Measurements from ENCODE around the gene TWF1. TPM values are rescaled to one million over a fixed set of nuclear protein-coding genes. Genes with fewer than 3 reads are reported as not detected.

The TWF1 gene
- total and polyA plus RNA-seq, 8 donors: 26.3 to 51.3 (median 34.8) TPM

GRCh38 chr12:43842259-43842658 is 36.1 kb upstream of the TWF1 start:
- H3K27me3 ChIP-seq: no peaks in the 10 kb centered on the region
- intact Hi-C loops (cut with DNase I): no loop called here
- no peak for ATAC-seq
- no peaks in the 10 kb centered on the region for H3K9me3 ChIP-seq
- WGBS, 2 donors: 45 to 46% methylated on average over 1 of the region's 1 CpG
- H3K4me1 ChIP-seq: peaks cover 0 to 8% (median 0%) of the 10 kb centered on the region in 3 donors
- no peaks in the 10 kb centered on the region for H3K36me3 ChIP-seq
- H3K4me3 ChIP-seq: no peak overlapping the region
- no peak overlapping the region for H3K27ac ChIP-seq
- FAIRE-seq: no peak
- DNase-seq: no peak
- no peak for TF ChIP-seq CTCF (IDR thresholded peaks at IDR 0.05)

- Histone ChIP-seq H3K4me1 (peaks cover 0 to 12% (median 0%) of the 10 kb centered on the region in 3 donors), H3K27ac (no peak overlapping the region), H3K36me3 (no peaks in the 10 kb centered on the region), H3K4me3 (no peak overlapping the region), H3K27me3 (no peaks in the 10 kb centered on the region), H3K9me3 (no peaks in the 10 kb centered on the region)
- FAIRE-seq (no peak), DNase-seq (no peak), ATAC-seq (no peak)
- 92 to 100% methylated on average over 3 of the region's 3 CpGs for WGBS, 2 donors
- intact Hi-C loops (cut with DNase I): no loop called here
- no peak for TF ChIP-seq CTCF (IDR thresholded peaks at IDR 0.05)
These were observed 35.1 kb upstream of the TWF1 start for GRCh38 chr12:43841253-43841652.

- FAIRE-seq (no peak), ATAC-seq (no peak), DNase-seq (no peak)
- no peak for TF ChIP-seq CTCF (IDR thresholded peaks at IDR 0.05)
- Histone ChIP-seq H3K36me3 (no peaks in the 10 kb centered on the region), H3K27ac (no peak overlapping the region), H3K9me3 (no peaks in the 10 kb centered on the region), H3K27me3 (no peaks in the 10 kb centered on the region), H3K4me3 (no peak overlapping the region), H3K4me1 (peaks cover 0 to 12% (median 0%) of the 10 kb centered on the region in 3 donors)
- intact Hi-C loops (cut with DNase I): no loop called here
- 84 to 85% methylated on average over 4 of the region's 4 CpGs for WGBS, 2 donors
These were observed 34.2 kb upstream of the TWF1 start for GRCh38 chr12:43840338-43840737.

- peaks cover 0 to 12% (median 0%) of the 10 kb centered on the region in 3 donors for H3K4me1 ChIP-seq
- FAIRE-seq (no peak), DNase-seq (peak in 3 of 6 donors; percentile 12 to 29 (median 16)), ATAC-seq (peak; percentile 36 to 76 (median 64))
- H3K36me3 ChIP-seq: no peaks in the 10 kb centered on the region
- no peaks in the 10 kb centered on the region for H3K27me3 ChIP-seq
- no peaks in the 10 kb centered on the region for H3K9me3 ChIP-seq
- peak overlapping the region; percentile 54 to 81 (median 66) for H3K4me3 ChIP-seq
- H3K27ac ChIP-seq: peak overlapping the region; percentile 87 to 96 (median 92)
- intact Hi-C loops (cut with DNase I): no loop called here
- no peak for TF ChIP-seq CTCF (IDR thresholded peaks at IDR 0.05)
- 0 to 2% methylated on average over 8 of the region's 8 CpGs for WGBS, 2 donors
These were observed 30.4 kb upstream of the TWF1 start for GRCh38 chr12:43836475-43836989.

GRCh38 chr12:43835656-43836474 is 29.7 kb upstream of the TWF1 start, which contains the start of gene TMEM117:
TMEM117 (plus strand) TSS chr12:43836081.
- 0% methylated on average over 92 to 103 of the region's 103 CpGs for WGBS, 2 donors
- FAIRE-seq: no peak

More at GRCh38 chr12:43835656-43836474, 29.7 kb upstream of the TWF1 start, which contains the start of gene TMEM117:
- DNase-seq: peak; percentile 74 to 90 (median 79)
- intact Hi-C loops (cut with DNase I): no loop called here
- Histone ChIP-seq H3K9me3 (no peaks in the 10 kb centered on the region), H3K27me3 (no peaks in the 10 kb centered on the region), H3K27ac (peak within 1 kb of the TSS; percentile 87 to 96 (median 92)), H3K36me3 (no peaks in the 10 kb centered on the region), H3K4me1 (peaks cover 0 to 12% (median 0%) of the 10 kb centered on the region in 3 donors), H3K4me3 (peak within 1 kb of the TSS; percentile 54 to 81 (median 66))
- peak; percentile 86 to 89 (median 88) for ATAC-seq
- TF ChIP-seq CTCF (IDR thresholded peaks at IDR 0.05): no peak

Data from pancreas (tissue), 10 donors.